HCT116 (cell line): ENCODE results near the gene ALG1.
"Not testable (repeated sequence)": the region's sequence is repeated elsewhere in the genome, so short reads cannot be mapped to it uniquely, and the experiment has no call there.

Experiments used
- CBX3 ChIP-seq: IDR thresholded peaks from 2 replicates; pipeline ENCODE4 v1.6.1; 2012; ENCODE audit warnings: low read depth
- CEBPB ChIP-seq: IDR thresholded peaks from 2 replicates; pipeline ENCODE4 v1.6.1; 2012; ENCODE audit warnings: low read depth
- CTCF ChIP-seq, 3 experiments: fragments of 200-600 bp in 1 of 3; sonication (generic) in 1 of 3; IDR thresholded peaks in 2 of 3; conservative IDR thresholded peaks in 1 of 3; 2 replicates each; pipeline ENCODE4 v1.5.1; 2012 to 2017; ENCODE audit warnings: low read depth in 2 of 3, low read length in 2 of 3, antibody characterized with exemption in 1 of 3, borderline replicate concordance in 1 of 3, control low read depth in 1 of 3, mild to moderate bottlenecking in 1 of 3, mixed read lengths in 1 of 3, mixed run types in 1 of 3, moderate library complexity in 1 of 3; ENCODE audit not compliant: insufficient read depth in 1 of 3
- ELF1 ChIP-seq: IDR thresholded peaks from 2 replicates; pipeline ENCODE4 v1.6.1; 2012; ENCODE audit warnings: low read depth, borderline replicate concordance
- EZH2 ChIP-seq: fragments of 200-600 bp; sonication (generic); IDR thresholded peaks from 2 replicates; pipeline ENCODE4 v1.6.1; 2017; ENCODE audit warnings: antibody characterized with exemption, mixed run types
- EZH2phosphoT487 ChIP-seq: fragments of 200-600 bp; IDR thresholded peaks from 2 replicates; pipeline ENCODE4 v1.6.1; 2018; ENCODE audit warnings: antibody characterized with exemption, borderline replicate concordance
- MAX ChIP-seq: IDR thresholded peaks from 2 replicates; pipeline ENCODE4 v1.6.1; 2012
- POLR2A ChIP-seq: IDR thresholded peaks from 2 replicates; pipeline ENCODE4 v1.7.0; 2011; ENCODE audit warnings: borderline replicate concordance; ENCODE audit not compliant: insufficient read depth, insufficient read length; ENCODE audit errors: extremely low read depth
- POLR2AphosphoS5 ChIP-seq: IDR thresholded peaks from 2 replicates; pipeline ENCODE4 v1.6.1; 2011; ENCODE audit warnings: mild to moderate bottlenecking, low read depth, low read length, moderate library complexity
- SP1 ChIP-seq: IDR thresholded peaks from 2 replicates; pipeline ENCODE4 v1.6.1; 2012; ENCODE audit warnings: low read depth
- ZBTB33 ChIP-seq: IDR thresholded peaks from 2 replicates; pipeline ENCODE4 v1.6.1; 2011; ENCODE audit warnings: mild to moderate bottlenecking, low read length, moderate library complexity; ENCODE audit not compliant: insufficient replicate concordance; ENCODE audit errors: extremely low read depth
- ZFX ChIP-seq: fragments of 450-650 bp; IDR thresholded peaks from 2 replicates; pipeline ENCODE4 v1.6.1; 2017
- ZNF274 ChIP-seq: fragments of 200-500 bp; sonication (Bioruptor generic); IDR thresholded peaks from 2 replicates; pipeline ENCODE4 v1.6.1; 2014; ENCODE audit warnings: mild to moderate bottlenecking, low read depth, low read length, inconsistent platforms

GRCh38 chr16:5105039-5105438 lies 33.4 kb downstream of the ALG1 start:
- TF ChIP-seq EZH2phosphoT487; CTCF (IDR thresholded peaks at IDR 0.05 in 2 of 3, conservative IDR thresholded peaks at IDR 0.05 in 1 of 3; ENCODE audit: borderline replicate concordance in 1 of 3, insufficient read depth in 1 of 3, low read depth in 2 of 3, low read length in 2 of 3); POLR2A; EZH2; ZFX; CEBPB; SP1; ELF1; ZNF274; POLR2AphosphoS5; ZBTB33; CBX3; MAX: not testable (repeated sequence)
